H1 (cell line): ENCODE measurements around the gene DPM2. TPM values are rescaled to one million over a fixed set of nuclear protein-coding genes. Genes with fewer than 3 reads are reported as not detected.

Source experiments
- CBX5 ChIP-seq: fragments of 300-800, 300-1000 bp; sonication (generic); IDR thresholded peaks from 2 replicates; pipeline ENCODE4 v1.7.1; 2016; ENCODE audit warnings: antibody characterized with exemption, low read length, low read depth
- TAF1 ChIP-seq: IDR thresholded peaks from 2 replicates; pipeline ENCODE4 v1.6.1; 2011; ENCODE audit warnings: mild to moderate bottlenecking, low read depth, low read length
- polyA plus RNA-seq, 7 experiments: library from polyadenylated mRNA; depleted of rRNA in 3 of 7; stranded (reverse) in 5 of 7; unstranded in 2 of 7; fragments of >200 nt in 5 of 7; fragments of 200-250 nt in 2 of 7; gene quantifications; 1 replicate in 5 of 7; 2 replicates in 1 of 7; 4 replicates in 1 of 7; pipeline versions ENCODE4 v1.2.1 to v1.2.3, GENCODE V29; 2011 to 2013; ENCODE audit warnings: missing spikeins in 2 of 7, mixed read lengths in 2 of 7
- total RNA-seq: library from RNA; stranded (reverse); fragmentation: NEBNext Ultra II Directional; extraction: Animal tissue kit (Norgen Biotek cat#: 25700); gene quantifications from 2 replicates; pipeline ENCODE4 v1.2.1, GENCODE V29; 2021
- TF ChIP-seq, protein P1 (sequence below): IDR thresholded peaks from 2 replicates; pipeline ENCODE4 v1.6.1; 2012; ENCODE audit warnings: low read length, inconsistent platforms

Gene DPM2
- total and polyA plus RNA-seq, 2 of the 8 experiments (the other 6 are each of a cell fraction or from before 2014, with no cell fraction given) = 45.4 to 95.4 TPM

DNA sequence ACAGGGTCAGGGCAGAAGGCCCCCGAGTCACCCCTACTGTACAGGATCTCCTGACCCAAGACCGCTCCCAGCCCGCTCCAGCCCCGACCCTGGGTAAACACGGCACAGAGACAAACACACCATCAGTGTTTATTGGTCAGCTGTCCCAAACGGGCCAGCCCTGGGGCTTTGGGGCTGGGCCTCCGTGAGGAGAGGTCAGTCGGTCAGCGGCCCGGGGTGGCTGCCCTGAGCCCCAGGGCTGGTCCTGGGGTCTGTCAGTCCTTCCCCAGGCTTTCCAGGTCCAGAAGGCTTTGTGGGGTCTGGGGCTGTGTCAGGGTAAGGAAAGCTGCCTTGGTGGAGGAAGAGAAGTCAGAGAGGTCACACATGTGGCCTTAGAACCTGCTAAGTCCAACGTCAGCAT lies 2.7 kb downstream of the DPM2 start (continued):
- TF ChIP-seq TAF1 = no peak
- TF ChIP-seq, protein P1, sequence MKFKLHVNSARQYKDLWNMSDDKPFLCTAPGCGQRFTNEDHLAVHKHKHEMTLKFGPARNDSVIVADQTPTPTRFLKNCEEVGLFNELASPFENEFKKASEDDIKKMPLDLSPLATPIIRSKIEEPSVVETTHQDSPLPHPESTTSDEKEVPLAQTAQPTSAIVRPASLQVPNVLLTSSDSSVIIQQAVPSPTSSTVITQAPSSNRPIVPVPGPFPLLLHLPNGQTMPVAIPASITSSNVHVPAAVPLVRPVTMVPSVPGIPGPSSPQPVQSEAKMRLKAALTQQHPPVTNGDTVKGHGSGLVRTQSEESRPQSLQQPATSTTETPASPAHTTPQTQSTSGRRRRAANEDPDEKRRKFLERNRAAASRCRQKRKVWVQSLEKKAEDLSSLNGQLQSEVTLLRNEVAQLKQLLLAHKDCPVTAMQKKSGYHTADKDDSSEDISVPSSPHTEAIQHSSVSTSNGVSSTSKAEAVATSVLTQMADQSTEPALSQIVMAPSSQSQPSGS = no peak
- TF ChIP-seq CBX5 = no peak
